Fibroblast of skin of back (primary cell): ENCODE results near the gene ARHGAP26.
A peak's percentile ranks its signal among the peaks of the same experiment; 100 is the strongest.

ENCODE experiments used
- DNase-seq: peaks from one replicate; pipeline ENCODE4 v3.0.0-alpha.2; 2013

Gene ARHGAP26

GRCh38 chr5:143152445-143152844 lies 382.3 kb downstream of the ARHGAP26 start:
- no peak for DNase-seq

- DNase-seq, result peak; percentile 91
These were observed 383.3 kb downstream of the ARHGAP26 start for GRCh38 chr5:143153332-143154119.

- peak; percentile 89 for DNase-seq
These were observed 384.6 kb downstream of the ARHGAP26 start for GRCh38 chr5:143154510-143155370.

GRCh38 chr5:143155455-143155854 lies 385.3 kb downstream of the ARHGAP26 start:
- peak; percentile 67 for DNase-seq

- DNase-seq, result no peak
These were observed 385.9 kb downstream of the ARHGAP26 start for GRCh38 chr5:143156086-143156485.

- DNase-seq, result peak; percentile 37
These were observed 386.4 kb downstream of the ARHGAP26 start for GRCh38 chr5:143156572-143156971.

- no peak for DNase-seq
These were observed 388.9 kb downstream of the ARHGAP26 start for GRCh38 chr5:143159031-143159430.

- DNase-seq, result no peak
These were observed 391.8 kb downstream of the ARHGAP26 start for GRCh38 chr5:143161885-143162540.

- no peak for DNase-seq
These were observed 392.6 kb downstream of the ARHGAP26 start for GRCh38 chr5:143162810-143163209.

GRCh38 chr5:143164557-143164956 lies 394.4 kb downstream of the ARHGAP26 start:
- no peak for DNase-seq

- DNase-seq, result no peak
These were observed 395.1 kb downstream of the ARHGAP26 start for GRCh38 chr5:143165049-143165880.

GRCh38 chr5:143166090-143166489 lies 395.9 kb downstream of the ARHGAP26 start:
- DNase-seq, result no peak

GRCh38 chr5:143166661-143167420 lies 396.7 kb downstream of the ARHGAP26 start:
- no peak for DNase-seq

- no peak for DNase-seq
These were observed 398.1 kb downstream of the ARHGAP26 start for GRCh38 chr5:143168171-143168741.

- DNase-seq, result no peak
These were observed 399.0 kb downstream of the ARHGAP26 start for GRCh38 chr5:143168921-143169810.

- DNase-seq, result no peak
These were observed 399.9 kb downstream of the ARHGAP26 start for GRCh38 chr5:143170104-143170503.

- DNase-seq, result no peak
These were observed 400.8 kb downstream of the ARHGAP26 start for GRCh38 chr5:143170977-143171376.

GRCh38 chr5:143172739-143173138 lies 402.6 kb downstream of the ARHGAP26 start:
- peak; percentile 51 for DNase-seq

- DNase-seq, result no peak
These were observed 403.1 kb downstream of the ARHGAP26 start for GRCh38 chr5:143173139-143173889.
